ENCODE measurements around the gene NCBP3. TPM values are rescaled to one million over a fixed set of nuclear protein-coding genes. Genes with fewer than 3 reads are reported as not detected.

Gene NCBP3
- total and polyA plus RNA-seq, 2 donors (not counting 3 experiments of a cell fraction or from before 2014, with no cell fraction given): 18.2 to 51.1 TPM

DNA sequence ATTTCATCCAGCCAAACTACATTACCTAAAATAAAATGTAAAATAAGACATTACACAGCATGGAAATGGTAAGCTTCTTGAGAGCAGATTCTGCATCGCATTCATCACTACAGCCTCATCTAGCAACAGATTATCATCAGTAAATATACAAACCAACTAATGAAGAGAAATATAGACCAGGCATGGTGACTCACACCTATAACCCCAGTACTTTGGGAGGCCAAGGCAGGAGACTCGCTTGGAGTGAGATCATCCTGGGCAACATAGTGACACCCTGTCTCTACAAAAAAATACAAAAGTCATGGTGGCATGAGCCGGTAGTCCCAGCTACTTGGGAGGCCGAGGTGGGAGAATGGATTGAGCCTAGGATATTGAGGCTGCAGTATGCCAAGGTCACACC lies 19.9 kb downstream of the NCBP3 start:
- TF ChIP-seq POLR2A (IDR thresholded peaks at IDR 0.05; ENCODE audit: low read depth, low read length) (no peak), EZH2 (IDR thresholded peaks at IDR 0.05; ENCODE audit: borderline replicate concordance, low read depth, low read length, severe bottlenecking) (no peak), JUN (IDR thresholded peaks at IDR 0.05; ENCODE audit: borderline replicate concordance, insufficient read depth, insufficient read length, low read depth) (no peak), POLR2AphosphoS5 (IDR thresholded peaks at IDR 0.05; ENCODE audit: insufficient read depth, low read depth, low read length) (no peak), FOS (IDR thresholded peaks at IDR 0.05; ENCODE audit: borderline replicate concordance, insufficient read depth, low read length) (no peak), MYC (IDR thresholded peaks at IDR 0.05; ENCODE audit: low read depth, low read length) (no peak), GATA2 (IDR thresholded peaks at IDR 0.05; ENCODE audit: insufficient read depth, insufficient read length, low read depth, low read length) (no peak)
- TF ChIP-seq, protein P1, sequence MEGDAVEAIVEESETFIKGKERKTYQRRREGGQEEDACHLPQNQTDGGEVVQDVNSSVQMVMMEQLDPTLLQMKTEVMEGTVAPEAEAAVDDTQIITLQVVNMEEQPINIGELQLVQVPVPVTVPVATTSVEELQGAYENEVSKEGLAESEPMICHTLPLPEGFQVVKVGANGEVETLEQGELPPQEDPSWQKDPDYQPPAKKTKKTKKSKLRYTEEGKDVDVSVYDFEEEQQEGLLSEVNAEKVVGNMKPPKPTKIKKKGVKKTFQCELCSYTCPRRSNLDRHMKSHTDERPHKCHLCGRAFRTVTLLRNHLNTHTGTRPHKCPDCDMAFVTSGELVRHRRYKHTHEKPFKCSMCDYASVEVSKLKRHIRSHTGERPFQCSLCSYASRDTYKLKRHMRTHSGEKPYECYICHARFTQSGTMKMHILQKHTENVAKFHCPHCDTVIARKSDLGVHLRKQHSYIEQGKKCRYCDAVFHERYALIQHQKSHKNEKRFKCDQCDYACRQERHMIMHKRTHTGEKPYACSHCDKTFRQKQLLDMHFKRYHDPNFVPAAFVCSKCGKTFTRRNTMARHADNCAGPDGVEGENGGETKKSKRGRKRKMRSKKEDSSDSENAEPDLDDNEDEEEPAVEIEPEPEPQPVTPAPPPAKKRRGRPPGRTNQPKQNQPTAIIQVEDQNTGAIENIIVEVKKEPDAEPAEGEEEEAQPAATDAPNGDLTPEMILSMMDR (IDR thresholded peaks at IDR 0.05; ENCODE audit: extremely low read depth in 1 of 2, insufficient read depth in 1 of 2, low read depth in 1 of 2, low read length in 2 of 2): no peak
- TF ChIP-seq, protein P2, sequence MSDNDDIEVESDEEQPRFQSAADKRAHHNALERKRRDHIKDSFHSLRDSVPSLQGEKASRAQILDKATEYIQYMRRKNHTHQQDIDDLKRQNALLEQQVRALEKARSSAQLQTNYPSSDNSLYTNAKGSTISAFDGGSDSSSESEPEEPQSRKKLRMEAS (IDR thresholded peaks at IDR 0.05; ENCODE audit: insufficient read depth, insufficient read length): no peak
- Histone ChIP-seq H3K4me1 (ENCODE audit: control insufficient read depth, extremely low read depth, insufficient read depth, low read length) (no peaks in the 10 kb centered on the region), H3K4me3 (replicated peaks in 1 of 3; ENCODE audit: insufficient read depth in 1 of 3, low read depth in 1 of 3, low read length in 3 of 3) (no peak overlapping the region), H3K9me3 (replicated peaks; ENCODE audit: control insufficient read depth, insufficient read depth, low read length) (no peaks in the 10 kb centered on the region), H2AFZ (ENCODE audit: low read depth, low read length) (no peak overlapping the region), H3K9ac (replicated peaks; ENCODE audit: extremely low read depth, insufficient read depth, low read length) (no peak overlapping the region), H3K27ac (ENCODE audit: insufficient read depth, low read depth, low read length) (no peak overlapping the region), H4K20me1 (replicated peaks; ENCODE audit: control insufficient read depth, extremely low read depth, insufficient read depth, low read length) (no peaks in the 10 kb centered on the region), H3K9me1 (replicated peaks; ENCODE audit: control insufficient read depth, extremely low read depth, insufficient read depth, low read length) (no peaks in the 10 kb centered on the region), H3K4me2 (ENCODE audit: insufficient read depth, low read length) (no peak overlapping the region), H3K36me3 (ENCODE audit: control insufficient read depth in 2 of 2, extremely low read depth in 1 of 2, insufficient read depth in 2 of 2, low read length in 2 of 2) (peaks cover 17 to 22% of the 10 kb centered on the region in 2 experiments), H3K79me2 (ENCODE audit: control insufficient read depth, insufficient read depth, low read length) (peaks cover 3% of the 10 kb centered on the region), H3K27me3 (ENCODE audit: control insufficient read depth in 2 of 2, insufficient read depth in 2 of 2, low read length in 2 of 2) (no peaks in the 10 kb centered on the region)
- no peak for DNase-seq (ENCODE audit: low read depth, low spot score)
- dilution Hi-C loops (cut with MboI; ENCODE audit: extremely low pct_ligation_motif_present, low sequenced_read_pairs): no loop called here
- no TSS peak for BruUV-seq (replicated peaks)
- intact Hi-C loops (cut with micrococcal nuclease): loop anchor here (2.0 to 10.0 kb wide), 2 partner anchors 143 to 781 kb away; no protein-coding TSS in a partner anchor
- POLR2A ChIA-PET: no interaction called here
- CTCF ChIA-PET: interaction anchor here (0.7 to 6.1 kb wide), 5 partner anchors 17 to 777 kb away, joined by 3 to 112 read pairs (median 6); no protein-coding TSS in a partner anchor
- no peak for FAIRE-seq

All from endothelial cell of umbilical vein (primary cell).